Astrocyte (in vitro differentiated cells and primary cell): ENCODE data around the gene NKAIN1.

Source experiments
- CTCF ChIP-seq: IDR thresholded peaks from 2 replicates; pipeline ENCODE4 v1.5.1; 2011; ENCODE audit warnings: low read depth, mild to moderate bottlenecking, inconsistent platforms, low read length, moderate library complexity; ENCODE audit not compliant: insufficient read depth
- EZH2 ChIP-seq: IDR thresholded peaks from 2 replicates; pipeline ENCODE4 v1.6.1; 2012; ENCODE audit warnings: mild to moderate bottlenecking, low read length, inconsistent platforms; ENCODE audit not compliant: insufficient read depth

GRCh38 chr1:31180338-31180737 lies 59.3 kb downstream of the NKAIN1 start:
- TF ChIP-seq CTCF: no peak
- no peak for TF ChIP-seq EZH2
